NB4 (cell line): ENCODE measurements around the gene PGAP1.

Source experiments
- MYC ChIP-seq: IDR thresholded peaks from 2 replicates; pipeline ENCODE4 v1.6.1; 2011; ENCODE audit warnings: low read depth, low read length
- POLR2A ChIP-seq: IDR thresholded peaks from 2 replicates; pipeline ENCODE4 v1.6.1; 2011; ENCODE audit warnings: mild to moderate bottlenecking; ENCODE audit not compliant: insufficient read length; ENCODE audit errors: extremely low read depth

DNA sequence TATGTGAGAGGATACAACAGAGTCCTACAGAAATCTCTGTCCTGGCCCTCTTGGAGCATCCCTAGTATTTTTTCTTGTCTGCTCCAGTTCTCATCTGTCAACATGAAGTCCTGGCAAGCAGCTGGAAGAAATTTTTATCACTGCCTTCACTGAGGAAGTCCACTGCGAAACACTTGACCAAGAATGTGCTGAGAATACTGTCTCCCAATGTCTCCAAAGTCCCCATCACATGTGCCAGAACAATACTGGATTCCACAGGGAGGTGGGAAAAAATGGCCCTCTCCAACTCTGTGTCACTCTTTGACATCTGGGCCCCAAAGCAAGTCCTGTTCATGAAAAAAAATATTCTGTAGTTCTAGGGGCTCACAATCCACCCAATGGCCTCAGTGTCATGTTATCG lies 32.8 kb upstream of the PGAP1 start:
- TF ChIP-seq POLR2A (no peak), MYC (no peak)
